AG09309 (cell line): ENCODE results near the gene PLSCR3.

ENCODE experiments used
- DNase-seq: peaks from one replicate; pipeline ENCODE4 v3.0.0-alpha.2; 2010; ENCODE audit warnings: low read depth
- H3K4me3 ChIP-seq: 2 replicates; pipeline ENCODE4 v1.5.1; 2011; ENCODE audit warnings: mild to moderate bottlenecking, low read depth, low read length, moderate library complexity; ENCODE audit not compliant: control insufficient read depth
- TF ChIP-seq, protein P1 (sequence below): IDR thresholded peaks from 2 replicates; pipeline ENCODE4 v1.5.1; 2011; ENCODE audit warnings: mild to moderate bottlenecking, low read depth, low read length, inconsistent platforms; ENCODE audit not compliant: insufficient read depth, control insufficient read depth; ENCODE audit errors: missing control alignments

Gene PLSCR3

DNA sequence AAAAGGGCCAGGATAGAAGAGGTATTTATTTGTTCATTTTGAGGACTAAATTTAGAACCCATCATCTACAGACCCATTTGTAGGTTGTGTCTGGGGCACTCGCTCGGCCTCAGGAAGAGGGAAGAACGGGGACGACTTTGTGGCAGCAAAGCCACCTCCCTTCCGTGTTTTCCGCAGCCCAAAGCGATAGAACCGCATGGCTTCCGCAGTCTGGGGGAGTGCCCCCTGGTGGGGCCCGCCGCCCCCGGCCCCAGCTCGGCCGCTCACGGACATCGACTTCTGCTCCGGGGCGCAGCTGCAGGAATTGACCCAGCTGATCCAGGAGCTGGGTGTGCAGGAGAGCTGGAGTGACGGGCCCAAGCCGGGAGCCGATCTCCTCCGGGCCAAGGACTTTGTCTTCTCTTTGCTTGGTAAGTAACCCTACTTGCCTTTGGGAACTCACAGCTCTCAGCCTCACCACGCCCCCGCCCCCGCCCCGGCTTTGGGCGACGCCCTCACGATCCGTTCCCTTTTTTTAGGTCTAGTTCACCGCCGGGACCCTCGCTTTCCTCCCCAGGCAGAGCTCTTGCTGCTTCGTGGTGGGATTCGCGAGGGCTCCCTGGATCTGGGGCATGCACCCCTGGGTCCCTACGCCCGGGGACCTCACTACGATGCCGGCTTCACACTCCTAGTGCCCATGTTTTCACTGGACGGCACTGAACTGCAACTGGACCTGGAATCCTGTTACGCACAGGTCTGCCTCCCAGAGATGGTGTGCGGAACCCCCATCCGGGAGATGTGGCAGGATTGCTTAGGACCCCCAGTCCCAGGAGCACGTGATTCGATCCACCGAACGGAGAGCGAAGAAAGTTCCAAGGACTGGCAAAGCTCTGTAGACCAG lies 41.6 kb upstream of the PLSCR3 start:
- no peak for DNase-seq
- TF ChIP-seq, protein P1, sequence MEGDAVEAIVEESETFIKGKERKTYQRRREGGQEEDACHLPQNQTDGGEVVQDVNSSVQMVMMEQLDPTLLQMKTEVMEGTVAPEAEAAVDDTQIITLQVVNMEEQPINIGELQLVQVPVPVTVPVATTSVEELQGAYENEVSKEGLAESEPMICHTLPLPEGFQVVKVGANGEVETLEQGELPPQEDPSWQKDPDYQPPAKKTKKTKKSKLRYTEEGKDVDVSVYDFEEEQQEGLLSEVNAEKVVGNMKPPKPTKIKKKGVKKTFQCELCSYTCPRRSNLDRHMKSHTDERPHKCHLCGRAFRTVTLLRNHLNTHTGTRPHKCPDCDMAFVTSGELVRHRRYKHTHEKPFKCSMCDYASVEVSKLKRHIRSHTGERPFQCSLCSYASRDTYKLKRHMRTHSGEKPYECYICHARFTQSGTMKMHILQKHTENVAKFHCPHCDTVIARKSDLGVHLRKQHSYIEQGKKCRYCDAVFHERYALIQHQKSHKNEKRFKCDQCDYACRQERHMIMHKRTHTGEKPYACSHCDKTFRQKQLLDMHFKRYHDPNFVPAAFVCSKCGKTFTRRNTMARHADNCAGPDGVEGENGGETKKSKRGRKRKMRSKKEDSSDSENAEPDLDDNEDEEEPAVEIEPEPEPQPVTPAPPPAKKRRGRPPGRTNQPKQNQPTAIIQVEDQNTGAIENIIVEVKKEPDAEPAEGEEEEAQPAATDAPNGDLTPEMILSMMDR, result no peak
- peak overlapping the region; percentile 45 for H3K4me3 ChIP-seq

DNA sequence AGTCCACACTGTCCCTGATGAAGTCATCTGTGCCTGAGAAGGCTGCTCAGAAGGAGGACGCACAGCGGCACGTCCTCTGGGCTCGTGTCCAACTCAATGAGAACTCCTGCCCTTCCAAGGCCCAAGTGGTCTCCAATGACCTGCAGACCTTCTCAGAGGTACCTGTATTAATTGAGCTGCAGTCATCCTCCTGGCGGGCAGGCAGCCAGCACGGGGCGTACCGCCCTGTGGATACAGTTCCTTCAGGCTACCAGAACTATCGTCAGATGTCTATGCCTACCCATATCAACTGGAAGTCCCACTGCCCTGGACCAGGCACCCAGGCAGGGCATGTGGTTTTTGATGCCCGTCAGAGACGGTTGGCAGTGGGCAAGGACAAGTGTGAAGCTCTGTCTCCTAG lies 38.0 kb upstream of the PLSCR3 start:
- no peak for DNase-seq
- TF ChIP-seq, protein P1, result no peak
- H3K4me3 ChIP-seq, result no peak overlapping the region

DNA sequence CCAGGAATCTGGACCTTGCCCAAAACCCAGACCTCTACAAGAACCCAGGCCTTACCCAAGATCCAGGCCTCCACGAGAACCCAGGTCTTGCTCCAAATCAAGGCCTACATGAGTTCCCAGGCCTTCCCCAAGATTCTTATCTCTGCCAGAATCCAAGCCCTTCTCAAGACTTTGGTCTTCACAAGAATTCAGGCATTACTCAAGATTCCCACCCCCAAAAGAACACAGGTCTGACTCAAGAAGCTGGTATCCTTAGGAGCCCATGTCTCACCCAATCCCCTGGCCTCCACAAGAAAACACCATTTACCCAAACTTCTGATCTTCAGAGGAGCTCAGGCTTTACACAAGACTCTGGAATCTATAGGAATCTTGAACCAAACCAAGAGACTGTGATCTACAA lies 36.9 kb upstream of the PLSCR3 start:
- no peak for DNase-seq
- no peak overlapping the region for H3K4me3 ChIP-seq
- TF ChIP-seq, protein P1, result no peak

DNA sequence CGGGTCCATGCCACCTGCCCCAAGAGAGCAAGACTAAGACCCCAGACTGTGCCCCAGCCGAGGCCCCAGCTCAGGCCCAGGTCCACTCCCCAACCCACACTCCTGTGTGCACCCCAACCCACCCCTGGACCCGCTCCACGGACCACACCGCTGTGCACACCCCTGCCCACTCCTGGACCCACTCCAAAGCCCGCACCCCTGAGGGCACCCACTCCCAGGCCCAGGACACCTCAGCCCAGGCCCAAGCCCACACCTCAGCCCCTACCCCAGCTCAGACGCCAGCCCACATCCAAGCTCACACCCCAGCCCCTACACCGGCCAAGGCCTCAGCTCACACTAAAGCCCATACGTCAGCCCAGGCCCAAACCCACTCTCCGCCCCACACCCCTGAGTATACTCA lies 35.4 kb upstream of the PLSCR3 start:
- TF ChIP-seq, protein P1, result no peak
- no peak for DNase-seq
- H3K4me3 ChIP-seq, result no peak overlapping the region

DNA sequence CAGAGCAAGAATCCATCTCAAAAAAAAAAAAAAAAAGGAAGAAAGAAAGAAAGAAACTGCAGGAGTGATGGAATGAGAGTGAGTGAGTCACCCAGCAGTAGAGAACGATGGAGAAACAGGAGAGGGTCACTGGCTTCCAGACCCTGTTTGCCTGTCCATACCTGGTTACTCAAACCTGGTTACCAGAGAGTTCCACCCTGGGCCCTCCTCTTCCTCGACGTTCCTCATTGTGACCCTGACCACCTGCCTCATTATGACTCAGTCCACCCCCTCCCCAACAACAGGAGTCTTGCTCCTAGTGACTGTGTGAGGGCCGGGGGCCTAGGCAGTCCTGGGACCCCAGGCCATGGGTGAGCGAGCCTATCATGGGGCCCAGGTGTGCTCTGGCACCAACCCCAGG lies 34.2 kb upstream of the PLSCR3 start, which contains the start of gene SPEM3:
TSS of gene SPEM3 (plus strand) at position 301 of the 400 bp plus-strand sequence. CDS start at position 347, 46 bp downstream.
- no peak within 1 kb of the TSS for H3K4me3 ChIP-seq
- no peak for DNase-seq
- TF ChIP-seq, protein P1, result no peak

DNA sequence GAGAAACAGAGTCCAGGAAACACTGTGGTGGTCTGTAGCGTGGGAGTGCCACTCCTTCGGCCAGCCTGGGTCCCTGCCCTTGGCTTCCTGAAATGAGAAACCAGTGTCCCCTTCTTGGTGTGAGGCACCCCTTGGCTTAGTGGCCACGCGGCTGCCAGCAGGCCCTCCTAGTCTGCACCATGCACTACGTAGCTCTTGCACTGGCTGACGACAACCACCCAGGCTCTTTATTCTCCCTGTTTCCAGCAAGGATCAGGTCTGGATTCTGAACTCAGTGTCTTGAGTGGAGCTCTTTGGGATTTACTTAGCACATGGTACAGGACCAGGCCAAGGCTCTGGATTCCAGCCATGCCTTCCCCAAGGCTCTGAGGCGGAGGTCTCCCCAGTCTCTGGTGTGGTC lies 33.2 kb upstream of the PLSCR3 start:
- H3K4me3 ChIP-seq, result no peak overlapping the region
- TF ChIP-seq, protein P1, result no peak
- DNase-seq, result no peak
